Stimulated activated CD8-positive, alpha-beta memory T cell treated with anti-CD3 and anti-CD28 coated beads, Interleukin-4, amount 100 ng/mL, for 4 hours (primary cell): ENCODE measurements around the gene DHRS7B.

Experiments used
- DNase-seq, 2 donors: peaks; one replicate each; pipeline ENCODE4 v3.0.0-alpha.2; 2020; ENCODE audit warnings: low read depth in 2 of 2, low spot score in 1 of 2

DHRS7B gene

DNA sequence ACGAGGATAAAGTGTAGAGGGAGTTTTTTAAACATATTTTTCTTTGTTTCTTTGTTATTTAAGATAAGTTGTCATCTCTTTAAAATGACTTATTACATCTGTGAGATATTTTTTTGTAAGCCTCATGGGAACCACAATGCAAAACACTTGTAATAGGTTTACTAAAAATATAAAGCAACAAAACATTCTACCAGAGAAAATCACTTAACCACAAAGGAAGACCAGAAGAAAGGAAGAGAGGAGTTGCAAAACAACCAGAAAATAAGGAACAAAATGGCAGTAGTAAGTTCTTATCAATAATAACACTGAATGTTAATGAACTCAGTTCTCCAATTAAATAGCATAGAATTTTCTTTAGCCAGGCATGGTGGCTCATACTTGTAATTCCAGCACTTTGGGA is 22.9 kb downstream of the DHRS7B start:
- no peak for DNase-seq

DNA sequence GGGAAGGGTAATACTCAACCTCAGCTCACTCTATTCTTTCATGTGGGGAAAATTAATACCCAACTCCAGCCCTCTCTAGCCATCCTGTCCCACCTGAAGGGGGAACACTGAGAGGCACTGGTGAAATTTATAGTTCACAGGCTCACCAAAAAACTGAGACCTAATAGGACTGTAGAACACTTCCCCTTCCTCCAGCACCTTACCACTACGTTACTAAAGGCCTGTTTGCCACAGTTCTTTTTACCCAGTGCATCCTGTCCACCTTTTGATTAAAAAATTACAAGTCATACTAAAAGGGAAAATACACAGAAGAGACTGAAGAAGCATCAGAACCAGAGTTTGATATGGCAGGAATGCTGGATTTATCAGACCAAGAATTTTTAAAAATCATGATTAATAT is 26.0 kb downstream of the DHRS7B start:
- DNase-seq = no peak

DNA sequence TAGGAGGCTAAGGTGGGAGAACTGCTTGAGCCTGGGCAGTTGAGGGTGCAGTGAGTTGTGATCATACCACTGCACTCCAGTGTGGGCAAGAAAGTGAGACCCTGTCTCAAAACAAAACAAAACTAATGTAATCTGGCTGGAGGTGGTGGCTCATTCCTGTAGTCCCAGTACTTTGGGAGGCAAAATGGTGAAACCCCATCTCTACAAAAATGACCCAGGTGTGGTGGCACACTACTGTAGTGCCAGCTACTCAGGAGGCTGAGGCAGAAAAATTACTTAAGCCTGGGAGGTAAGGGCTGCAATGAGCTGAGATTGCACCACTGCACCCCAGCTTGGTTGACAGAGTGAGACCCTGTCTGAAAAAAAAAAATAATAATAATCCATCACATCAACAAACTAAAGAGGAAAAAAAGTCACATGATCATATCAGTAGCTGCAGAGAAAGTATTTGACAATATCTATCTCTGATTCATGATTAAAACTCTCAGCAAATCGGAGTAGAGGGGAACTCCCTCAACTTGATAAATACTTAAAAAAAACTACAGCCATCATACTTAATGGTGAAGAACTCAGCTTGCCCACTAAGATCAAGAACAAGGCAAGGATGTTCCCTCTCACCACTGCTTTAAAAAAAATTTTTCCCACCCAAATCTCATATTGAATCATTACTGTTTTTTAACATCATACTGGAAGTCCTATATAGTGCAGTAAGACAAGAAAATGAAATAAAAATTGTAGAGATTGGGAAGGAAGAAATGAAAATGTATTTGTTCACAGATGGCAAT is 31.0 kb downstream of the DHRS7B start:
- DNase-seq = no peak

DNA sequence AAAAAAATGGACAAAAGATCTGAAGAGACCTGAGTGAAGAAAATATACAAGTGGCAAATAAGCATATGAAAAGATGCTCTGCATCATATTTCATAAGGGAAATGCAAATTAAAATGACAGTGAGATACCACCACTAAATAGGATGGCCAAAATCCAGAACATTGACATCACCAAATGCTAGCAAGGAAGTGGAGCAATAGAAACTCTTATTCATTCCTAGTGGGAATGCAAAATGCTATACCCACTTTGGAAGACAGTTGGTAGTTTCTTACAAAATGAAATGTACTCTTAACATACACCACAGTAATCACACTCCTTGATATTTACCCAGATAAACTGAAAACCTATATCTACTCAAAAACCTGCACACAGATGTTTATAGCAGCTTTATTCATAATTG is 33.6 kb downstream of the DHRS7B start:
- DNase-seq = no peak

DNA sequence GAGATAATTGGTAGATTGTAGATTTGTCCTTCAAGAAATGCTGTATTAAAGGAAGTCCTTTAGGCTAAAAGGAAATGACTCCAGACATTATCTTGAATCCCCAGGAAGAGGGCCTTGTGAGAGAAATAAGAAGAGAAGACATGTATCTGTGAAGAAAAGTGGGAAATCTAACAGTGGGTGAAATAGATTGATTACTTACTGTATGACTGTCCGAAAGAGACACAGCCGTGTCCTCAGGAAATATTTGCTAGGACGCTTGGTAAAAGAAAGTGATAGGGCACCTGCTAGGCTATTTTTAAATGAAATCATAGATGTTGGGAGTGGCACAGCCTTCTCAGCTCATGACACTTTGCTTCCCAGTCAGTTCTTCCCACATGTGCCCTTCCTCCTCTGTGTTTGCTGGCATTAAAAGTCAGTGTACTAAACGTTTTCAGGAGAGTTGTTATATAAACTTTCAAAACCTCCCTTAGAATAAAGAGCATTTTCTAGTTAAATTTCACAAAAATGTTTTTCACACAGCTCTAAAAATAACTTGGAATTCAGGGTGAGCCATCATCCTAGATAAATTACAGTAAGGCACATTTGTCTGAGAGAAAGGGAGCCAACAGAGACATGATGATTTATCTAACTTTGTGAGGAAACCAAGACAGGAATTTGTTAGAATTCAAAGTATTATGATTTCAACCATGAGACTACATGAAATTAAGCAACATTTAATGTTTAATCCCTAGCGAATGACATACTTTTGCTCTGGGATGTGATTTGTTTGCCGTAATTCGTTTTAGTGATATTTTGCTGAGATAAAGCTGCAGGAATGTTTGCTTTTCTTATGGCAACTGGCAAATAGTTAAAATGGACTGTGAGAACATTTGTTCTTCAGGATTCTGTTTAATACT is 35.0 kb downstream of the DHRS7B start:
- no peak for DNase-seq

DNA sequence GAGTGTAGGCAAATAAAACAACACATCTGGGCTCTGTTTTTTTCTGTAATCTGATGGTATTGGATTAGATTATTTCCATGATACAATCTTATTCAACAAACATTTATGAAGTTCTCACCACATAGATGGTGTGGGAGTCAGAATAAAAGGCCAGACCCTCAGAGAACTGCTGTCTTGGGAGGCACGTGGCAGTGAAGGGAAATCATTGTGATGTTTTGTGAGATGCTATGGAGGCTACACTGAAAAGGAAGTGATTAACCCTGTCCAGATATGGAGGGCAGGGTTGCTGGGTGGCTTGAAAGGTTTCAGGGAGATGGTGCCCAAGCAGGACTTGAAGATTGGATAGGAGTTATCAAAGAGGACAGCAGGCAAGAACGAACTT is 35.6 kb downstream of the DHRS7B start:
- no peak for DNase-seq

DNA sequence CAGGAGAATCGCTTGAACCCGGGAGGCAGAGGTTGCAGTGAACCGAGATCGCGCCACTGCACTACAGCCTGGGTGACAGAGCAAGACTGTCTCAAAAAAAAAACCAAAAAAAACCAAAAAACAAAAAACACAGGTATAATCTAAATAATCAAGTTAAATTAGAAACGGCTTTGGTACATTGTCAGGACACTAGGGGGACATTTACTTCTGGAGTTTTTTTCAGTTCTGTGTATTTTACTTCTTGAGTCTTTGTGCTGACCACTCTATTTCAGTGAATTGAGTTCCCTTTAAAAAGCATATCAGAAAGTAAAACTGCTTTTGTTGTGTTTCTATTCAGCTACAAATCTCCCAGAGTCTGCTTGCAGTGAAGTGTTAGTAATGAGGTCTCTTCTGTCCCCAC is 36.3 kb downstream of the DHRS7B start:
- DNase-seq = no peak

DNA sequence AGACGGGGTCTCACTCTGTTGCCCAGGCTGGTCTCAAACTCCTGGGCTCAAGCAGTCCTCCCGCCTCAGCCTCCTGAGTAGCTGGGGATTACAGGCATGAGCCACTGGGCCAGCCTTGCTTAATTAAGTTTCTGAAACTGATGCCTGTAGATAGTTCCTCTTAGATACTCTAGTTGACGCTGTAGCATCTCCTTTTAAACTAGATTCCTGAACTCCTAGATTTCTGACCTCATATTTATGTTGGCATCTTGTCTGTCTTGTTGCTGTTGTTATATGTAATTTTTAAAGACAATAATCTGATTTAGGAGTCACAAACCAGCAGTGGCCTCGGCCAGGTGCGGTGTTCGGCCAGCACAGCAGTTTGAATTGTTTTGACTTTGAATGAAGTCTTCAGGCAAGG is 37.5 kb downstream of the DHRS7B start:
- DNase-seq = no peak

DNA sequence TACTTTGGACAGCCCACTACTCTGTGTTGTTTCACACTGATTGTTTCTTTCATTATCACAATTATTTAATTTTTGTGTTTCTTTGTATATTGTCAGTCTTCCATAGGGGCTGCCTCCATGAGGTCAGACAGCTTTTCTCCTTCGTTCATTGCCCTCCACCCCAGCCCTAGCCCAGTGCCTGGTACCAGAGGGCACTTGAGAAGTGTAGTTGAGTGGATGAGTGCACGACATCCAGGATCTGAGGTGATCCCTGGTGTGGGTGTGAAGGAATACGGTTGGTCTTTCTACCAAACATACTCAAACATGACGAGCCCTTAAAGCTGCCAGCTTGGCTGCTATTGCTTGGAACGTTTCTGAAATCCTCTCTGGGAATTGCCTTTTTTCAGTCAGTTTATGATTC is 37.9 kb downstream of the DHRS7B start:
- no peak for DNase-seq

DNA sequence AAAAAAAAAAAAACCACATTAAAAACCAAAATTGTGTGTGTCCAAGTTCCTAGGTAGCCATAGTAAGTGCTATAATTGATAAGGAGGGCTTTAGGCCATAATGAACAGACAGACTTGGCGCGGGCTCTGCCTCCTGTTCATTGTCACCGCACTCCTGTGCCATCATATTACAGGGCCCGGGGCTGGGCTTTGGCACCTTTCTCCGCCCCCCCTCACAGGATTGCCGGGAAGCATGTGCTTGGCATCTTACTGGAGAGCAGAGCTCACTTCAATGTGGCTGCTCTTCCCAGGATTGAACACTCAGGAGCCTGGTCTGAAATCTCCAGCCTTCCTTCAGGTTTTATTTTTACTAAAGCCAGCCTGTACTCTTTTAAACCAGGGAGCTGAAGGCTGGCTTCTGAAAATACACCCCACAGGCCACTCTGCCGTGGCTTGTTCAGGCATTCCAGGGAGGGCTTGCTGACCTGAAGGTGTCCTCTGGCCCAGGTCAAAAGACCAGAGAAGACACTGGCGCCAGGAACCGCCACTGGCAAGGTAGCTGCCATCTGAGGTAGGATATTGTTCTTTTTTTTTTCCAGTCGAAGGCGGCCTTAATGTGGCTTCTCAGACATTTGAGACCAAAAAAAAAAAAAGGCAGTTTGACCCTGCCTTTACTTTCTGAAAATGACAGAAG is 39.3 kb downstream of the DHRS7B start:
- DNase-seq = no peak

DNA sequence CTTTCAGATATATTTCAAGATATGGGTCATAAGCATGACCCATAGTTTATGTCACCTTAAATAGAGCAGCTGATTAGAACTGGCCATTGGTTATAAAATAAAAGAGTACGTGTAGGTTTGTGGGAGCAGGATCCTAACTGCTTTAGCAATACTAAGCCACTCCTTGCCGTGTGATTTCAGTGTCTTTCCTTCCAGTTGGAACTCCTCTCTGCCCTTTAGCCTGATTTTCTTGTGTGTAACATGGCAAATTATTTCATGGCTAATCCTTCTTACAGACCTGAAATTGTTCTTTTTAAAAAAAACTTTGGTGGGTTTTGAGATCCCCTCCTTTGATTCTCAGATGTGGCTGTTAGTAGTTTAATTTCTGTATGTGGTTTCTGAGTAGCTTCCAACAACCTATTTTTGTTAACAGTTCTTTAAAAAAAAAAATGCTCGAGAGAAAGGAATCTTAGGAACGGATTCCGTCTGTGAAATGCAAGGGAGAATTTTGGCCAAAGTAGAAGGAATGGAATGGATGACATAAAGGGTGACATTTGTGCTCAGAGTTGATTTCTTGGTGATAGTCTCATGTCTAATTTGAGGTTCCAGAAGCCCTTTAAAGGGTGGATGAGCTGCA is 39.9 kb downstream of the DHRS7B start:
- DNase-seq = no peak

DNA sequence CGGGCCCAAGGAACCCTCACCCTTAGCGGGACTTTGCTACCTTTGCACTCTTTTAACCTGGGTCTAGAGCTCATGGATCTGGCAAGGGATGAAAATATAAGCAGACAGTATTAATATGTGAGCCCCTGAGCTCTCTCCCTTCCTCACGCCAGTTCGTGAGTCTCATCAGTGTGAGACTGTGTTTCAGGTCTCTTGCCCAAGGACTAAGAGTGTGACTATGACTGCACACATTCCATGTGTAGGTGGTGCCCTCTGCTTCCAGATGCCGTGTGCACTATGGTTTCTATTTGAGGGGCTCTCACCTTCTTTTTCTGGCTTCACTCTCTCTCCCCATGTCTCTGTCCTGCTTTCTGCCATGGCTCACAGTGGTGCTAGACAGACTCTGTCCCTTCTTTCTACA is 40.5 kb downstream of the DHRS7B start:
- no peak for DNase-seq

DNA sequence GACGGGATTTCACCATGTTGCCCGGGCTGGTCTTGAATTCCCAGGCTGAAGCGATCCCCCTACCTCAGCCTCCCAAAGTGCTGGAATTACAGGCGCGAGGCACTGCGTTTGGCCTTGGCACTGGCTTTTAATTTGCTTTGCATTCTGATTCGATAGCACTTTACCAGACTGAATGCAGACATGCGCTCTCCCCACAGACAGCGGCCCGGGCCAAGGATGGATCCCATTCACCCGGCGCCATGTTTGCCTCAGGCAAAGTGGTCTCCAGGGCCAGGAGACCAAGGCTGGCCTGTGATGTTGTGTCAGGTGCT is 41.7 kb downstream of the DHRS7B start:
- DNase-seq = no peak

DNA sequence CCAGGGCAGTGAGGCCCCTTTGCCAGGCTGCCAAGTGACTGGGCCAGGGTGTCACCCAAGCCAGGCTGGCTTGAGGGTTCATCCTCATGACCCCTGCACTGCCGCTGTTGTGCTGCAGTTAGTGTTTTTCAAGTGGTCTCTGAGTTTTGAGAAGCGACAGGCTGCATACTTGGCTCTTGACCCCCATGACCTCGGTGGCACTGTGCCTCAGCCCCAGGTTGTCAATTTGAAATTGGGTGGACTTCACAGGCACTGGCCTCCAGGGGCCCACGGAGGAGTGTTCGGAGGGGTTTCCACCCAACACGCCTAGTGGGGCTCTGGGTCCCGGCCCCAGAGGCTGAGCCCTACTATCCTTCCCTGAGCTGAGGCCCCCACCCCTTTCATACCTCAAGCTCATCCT is 42.7 kb downstream of the DHRS7B start:
- DNase-seq = no peak

DNA sequence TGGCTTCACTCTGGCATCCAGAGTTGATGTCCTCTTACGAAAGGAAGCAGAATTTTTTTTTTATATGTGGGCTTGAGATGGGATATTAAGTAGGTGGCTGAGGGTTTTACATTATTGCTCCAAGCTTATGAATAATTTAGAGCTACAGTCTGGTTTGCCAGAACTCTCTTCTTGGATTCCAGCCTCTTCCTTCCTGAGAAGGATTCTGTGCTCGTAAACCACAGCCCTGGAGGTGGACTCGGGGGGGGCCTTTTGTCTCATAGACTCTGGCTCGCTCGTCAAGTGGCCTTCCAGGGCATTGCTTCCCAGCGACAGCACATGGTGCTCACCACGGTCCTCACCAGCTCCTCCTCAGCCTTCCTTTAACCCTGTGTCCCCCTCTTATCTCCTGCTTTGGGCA is 44.0 kb downstream of the DHRS7B start:
- DNase-seq = no peak

DNA sequence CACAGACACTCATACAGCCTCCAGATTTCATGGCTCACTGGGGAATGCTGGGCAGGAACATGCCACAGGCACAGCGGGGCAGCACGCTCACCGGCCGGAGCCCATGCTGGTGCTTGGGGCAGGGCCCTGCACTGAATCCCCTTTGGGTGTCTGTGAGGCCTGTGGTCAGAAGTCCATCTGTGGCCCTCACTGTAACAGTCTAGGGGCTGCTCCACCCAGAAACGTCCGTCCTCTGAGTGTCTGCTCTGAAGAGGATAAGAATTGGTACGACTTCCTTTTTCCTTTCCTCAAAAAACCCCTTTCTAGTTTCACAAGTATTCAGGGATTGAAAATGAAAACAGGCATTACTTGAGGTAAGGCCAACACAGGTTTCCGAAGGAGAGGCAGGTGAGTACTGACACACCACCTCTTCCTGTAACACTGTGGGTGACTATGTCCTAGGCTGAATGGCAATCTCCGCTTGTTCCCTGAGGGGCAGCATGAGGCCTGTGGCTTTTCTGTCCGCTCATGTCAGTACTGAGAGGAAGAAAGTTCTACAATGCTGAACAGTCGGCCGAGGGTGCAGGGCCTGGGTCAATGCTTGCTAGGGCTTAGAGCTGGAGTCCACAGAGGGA is 44.7 kb downstream of the DHRS7B start:
- no peak for DNase-seq

DNA sequence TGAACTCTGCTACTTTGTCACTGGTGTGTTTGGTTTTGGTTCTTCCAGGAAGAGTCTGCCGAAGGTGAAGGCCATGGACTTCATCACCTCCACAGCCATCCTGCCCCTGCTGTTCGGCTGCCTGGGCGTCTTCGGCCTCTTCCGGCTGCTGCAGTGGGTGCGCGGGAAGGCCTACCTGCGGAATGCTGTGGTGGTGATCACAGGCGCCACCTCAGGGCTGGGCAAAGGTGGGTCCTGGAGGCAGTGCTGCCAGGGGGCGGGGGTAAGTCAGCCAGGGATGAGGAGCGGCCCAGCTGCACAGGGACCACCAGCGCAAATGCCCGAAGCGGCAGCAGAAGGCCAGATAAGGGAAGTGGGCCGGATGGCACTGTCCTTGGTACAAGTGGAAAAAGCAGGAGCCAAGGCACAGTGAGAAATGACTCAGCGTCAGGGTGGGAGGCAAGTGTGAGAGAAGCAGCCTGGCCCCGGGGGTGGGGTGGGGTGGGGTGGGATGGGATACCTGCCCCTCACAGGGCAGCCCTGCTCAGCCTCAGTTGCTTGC is 45.3 kb downstream of the DHRS7B start:
- no peak for DNase-seq

DNA sequence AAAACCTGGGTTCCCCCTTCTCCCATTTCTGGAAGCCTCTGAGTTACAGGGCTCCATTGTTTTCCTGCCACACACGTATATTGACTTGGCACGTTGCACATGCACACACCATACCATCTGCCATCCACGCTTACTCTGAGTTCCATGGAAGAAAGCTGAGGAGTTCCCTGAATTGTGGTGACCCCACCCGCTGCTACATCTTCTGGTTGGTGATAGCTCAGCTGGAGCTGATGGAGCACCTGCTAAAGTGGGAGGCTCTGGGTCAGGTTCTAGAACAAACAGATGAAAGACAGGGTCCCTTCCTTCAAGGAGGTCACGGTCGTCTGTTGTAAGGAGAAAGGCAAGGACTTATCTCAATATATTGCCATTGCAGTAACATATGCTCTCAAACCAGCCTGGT is 46.1 kb downstream of the DHRS7B start:
- DNase-seq = no peak

DNA sequence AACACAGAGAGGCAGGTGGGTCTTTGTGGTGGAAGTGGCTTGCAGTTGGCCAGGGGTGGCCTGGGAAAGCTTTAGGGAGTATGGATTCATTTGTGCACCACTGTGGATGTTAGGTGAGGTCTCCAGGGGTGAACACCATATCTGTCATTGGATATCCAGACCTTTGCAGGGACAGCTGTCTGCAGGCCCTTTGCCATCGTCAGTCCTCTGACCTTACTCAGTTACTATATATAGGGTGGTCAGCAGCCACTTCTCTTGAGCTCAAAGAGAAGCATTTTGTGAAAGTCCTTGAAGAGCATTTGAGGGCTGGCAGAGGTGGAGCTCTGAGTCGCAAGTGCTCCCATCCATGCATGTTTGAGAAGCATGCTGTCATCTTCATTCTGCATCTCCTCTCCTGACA is 46.8 kb downstream of the DHRS7B start:
- no peak for DNase-seq

DNA sequence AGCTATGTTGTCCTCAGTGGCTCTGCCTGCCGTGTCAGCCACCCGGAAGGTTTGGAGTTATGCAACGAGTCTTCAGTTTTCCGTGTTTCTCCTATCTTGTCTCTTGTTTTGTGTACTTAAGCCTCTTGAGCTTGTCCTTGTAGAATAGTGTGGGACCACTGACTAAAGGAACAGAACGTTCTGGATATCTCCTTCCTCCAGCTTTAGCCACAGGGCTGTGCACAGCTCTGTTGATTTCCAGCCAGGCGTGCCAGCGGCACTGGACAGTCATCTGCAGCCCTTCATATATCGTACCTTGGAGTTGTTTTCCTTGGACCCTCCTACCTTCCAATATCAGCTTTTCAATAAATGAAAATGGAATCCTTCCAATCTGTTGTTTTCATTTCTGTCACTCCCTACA is 47.4 kb downstream of the DHRS7B start:
- DNase-seq = no peak

DNA sequence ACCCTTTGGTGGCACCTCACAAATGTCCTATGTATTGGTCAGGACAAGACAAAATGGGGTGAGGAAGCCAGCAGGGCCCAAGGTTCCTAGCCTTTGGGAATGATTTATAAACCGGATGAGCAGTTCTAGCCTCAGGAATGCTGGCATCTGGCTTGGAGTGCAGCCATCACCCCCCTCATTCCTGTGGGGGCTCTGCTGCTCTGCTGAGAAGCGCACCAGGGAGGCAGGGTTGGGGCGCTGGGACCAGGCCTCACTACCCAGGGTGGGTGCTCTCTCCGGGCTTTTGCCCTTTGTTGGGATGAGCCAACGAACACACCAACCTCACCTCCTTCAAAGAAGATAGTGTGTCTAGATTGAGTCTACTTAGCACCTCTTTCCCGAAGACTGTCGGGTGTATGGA is 47.9 kb downstream of the DHRS7B start:
- DNase-seq = no peak
